Type B pancreatic cell (in vitro differentiated cells): ENCODE data around the gene MIPOL1. TPM values are rescaled to one million over a fixed set of nuclear protein-coding genes. Genes with fewer than 3 reads are reported as not detected.
A peak's percentile ranks its signal among the peaks of the same experiment; 100 is the strongest.

Source experiments
- DNase-seq: peaks from one replicate; pipeline ENCODE4 v3.0.0; 2021; ENCODE audit warnings: mixed read lengths; ENCODE audit not compliant: unreplicated experiment; ENCODE audit errors: extremely low spot score
- H3K27ac Mint-ChIP-seq: 2 replicates; pipeline ENCODE4 v1.8.0; 2021; ENCODE audit warnings: mild to moderate bottlenecking, mixed read lengths
- H3K27me3 Mint-ChIP-seq: 2 replicates; pipeline ENCODE4 v1.8.0; 2021; ENCODE audit warnings: mixed read lengths
- H3K36me3 Mint-ChIP-seq: 2 replicates; pipeline ENCODE4 v1.8.0; 2021; ENCODE audit warnings: mixed read lengths
- H3K4me1 Mint-ChIP-seq: one replicate; pipeline ENCODE4 v1.8.0; 2021; ENCODE audit warnings: mixed read lengths; ENCODE audit not compliant: unreplicated experiment
- H3K4me3 Mint-ChIP-seq: 2 replicates; pipeline ENCODE4 v1.8.0; 2021; ENCODE audit warnings: mild to moderate bottlenecking, mixed read lengths
- H3K9me3 Mint-ChIP-seq: 2 replicates; pipeline ENCODE4 v1.8.0; 2021; ENCODE audit warnings: mixed read lengths
- CTCF ChIP-seq: fragments of 200-600 bp; sonication (generic); conservative IDR thresholded peaks from 2 replicates; pipeline ENCODE4 v1.5.0; 2021; ENCODE audit warnings: antibody characterized with exemption, mild to moderate bottlenecking
- total RNA-seq: library from RNA; stranded (reverse); gene quantifications from 2 replicates; pipeline ENCODE4 v1.2.1, GENCODE V29; 2021; ENCODE audit warnings: low replicate concordance

Gene MIPOL1
- total RNA-seq, 1 donor from 2014 or later, result 14.5 TPM

DNA sequence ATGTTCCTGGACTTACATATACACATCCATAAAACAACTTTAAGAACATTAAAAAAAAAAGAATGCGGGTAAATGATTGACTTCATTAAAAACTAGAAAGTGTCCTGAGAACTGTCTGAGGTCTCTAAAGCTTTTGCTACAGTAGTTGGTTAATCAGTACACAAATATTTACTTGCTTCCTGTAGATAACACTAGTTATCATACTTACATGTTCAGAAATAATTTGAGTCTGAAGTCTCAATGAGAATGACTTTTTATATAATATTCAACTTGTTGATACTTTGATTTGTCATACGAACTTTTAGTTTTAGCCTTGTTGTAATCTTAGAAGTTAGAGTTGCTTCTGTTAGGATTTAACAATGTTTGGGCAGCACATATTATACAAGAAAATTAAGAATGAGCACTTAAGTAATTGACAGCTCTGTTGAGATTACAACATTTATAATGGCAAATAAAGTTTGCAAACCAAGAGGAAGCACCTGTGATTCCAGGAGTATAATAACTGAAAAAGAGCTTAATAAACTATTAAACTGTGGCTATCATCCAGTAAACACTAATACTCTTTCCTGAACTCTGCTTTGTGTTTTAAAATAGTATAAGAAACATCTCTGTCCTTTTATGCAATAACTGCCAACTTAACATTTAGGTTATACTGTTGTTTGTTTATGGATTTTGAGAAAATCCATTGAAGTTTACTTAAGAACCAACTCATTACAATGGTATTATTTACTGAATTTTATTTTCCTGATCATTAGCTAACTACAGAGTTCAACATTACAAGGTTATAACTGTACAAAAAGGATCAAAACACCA, 131.7 kb downstream of the MIPOL1 start:
- TF ChIP-seq CTCF, result no peak
- no peaks in the 10 kb centered on the region for H3K4me1 Mint-ChIP-seq
- peaks cover 8% of the 10 kb centered on the region for H3K36me3 Mint-ChIP-seq
- no peaks in the 10 kb centered on the region for H3K27me3 Mint-ChIP-seq
- H3K9me3 Mint-ChIP-seq, result peaks cover 5% of the 10 kb centered on the region
- no peak overlapping the region for H3K27ac Mint-ChIP-seq
- no peak for DNase-seq
- no peak overlapping the region for H3K4me3 Mint-ChIP-seq

- no peak for TF ChIP-seq CTCF
- Mint-ChIP-seq H3K4me1 (no peaks in the 10 kb centered on the region), H3K27me3 (no peaks in the 10 kb centered on the region), H3K4me3 (no peak overlapping the region), H3K36me3 (peaks cover 8% of the 10 kb centered on the region), H3K9me3 (peaks cover 5% of the 10 kb centered on the region), H3K27ac (no peak overlapping the region)
- DNase-seq, result no peak
These were observed 133.2 kb downstream of the MIPOL1 start for GRCh38 chr14:37330910-37331309.

GRCh38 chr14:37340353-37340752, 142.6 kb downstream of the MIPOL1 start:
- TF ChIP-seq CTCF, result peak; percentile 41
- H3K4me1 Mint-ChIP-seq, result no peaks in the 10 kb centered on the region

GRCh38 chr14:37343307-37344094, 145.8 kb downstream of the MIPOL1 start:
- no peak overlapping the region for H3K4me3 Mint-ChIP-seq
- H3K27ac Mint-ChIP-seq, result no peak overlapping the region
- peaks cover 4% of the 10 kb centered on the region for H3K9me3 Mint-ChIP-seq
- H3K27me3 Mint-ChIP-seq, result no peaks in the 10 kb centered on the region
- H3K4me1 Mint-ChIP-seq, result no peaks in the 10 kb centered on the region
- H3K36me3 Mint-ChIP-seq, result peaks cover 4% of the 10 kb centered on the region
- TF ChIP-seq CTCF, result no peak
- no peak for DNase-seq

More at GRCh38 chr14:37340353-37340752, 142.6 kb downstream of the MIPOL1 start:
- no peak overlapping the region for H3K27ac Mint-ChIP-seq
- peaks cover 4% of the 10 kb centered on the region for H3K36me3 Mint-ChIP-seq
- H3K4me3 Mint-ChIP-seq, result no peak overlapping the region
- no peak for DNase-seq
- peaks cover 4% of the 10 kb centered on the region for H3K9me3 Mint-ChIP-seq
- no peaks in the 10 kb centered on the region for H3K27me3 Mint-ChIP-seq

- Mint-ChIP-seq H3K36me3 (peaks cover 30% of the 10 kb centered on the region), H3K9me3 (peaks cover 24% of the 10 kb centered on the region), H3K4me3 (no peak overlapping the region), H3K27me3 (no peaks in the 10 kb centered on the region), H3K4me1 (no peaks in the 10 kb centered on the region), H3K27ac (no peak overlapping the region)
- DNase-seq, result no peak
- no peak for TF ChIP-seq CTCF
These were observed 165.9 kb downstream of the MIPOL1 start for GRCh38 chr14:37363661-37364060.
